Measurements from ENCODE around the gene CNBD2. TPM values are rescaled to one million over a fixed set of nuclear protein-coding genes. Genes with fewer than 3 reads are reported as not detected.
"Not testable (repeated sequence)": the region's sequence is repeated elsewhere in the genome, so short reads cannot be mapped to it uniquely, and the experiment has no call there.

CNBD2 gene
- total RNA-seq, 1 donor from 2014 or later = 3.5 TPM

DNA sequence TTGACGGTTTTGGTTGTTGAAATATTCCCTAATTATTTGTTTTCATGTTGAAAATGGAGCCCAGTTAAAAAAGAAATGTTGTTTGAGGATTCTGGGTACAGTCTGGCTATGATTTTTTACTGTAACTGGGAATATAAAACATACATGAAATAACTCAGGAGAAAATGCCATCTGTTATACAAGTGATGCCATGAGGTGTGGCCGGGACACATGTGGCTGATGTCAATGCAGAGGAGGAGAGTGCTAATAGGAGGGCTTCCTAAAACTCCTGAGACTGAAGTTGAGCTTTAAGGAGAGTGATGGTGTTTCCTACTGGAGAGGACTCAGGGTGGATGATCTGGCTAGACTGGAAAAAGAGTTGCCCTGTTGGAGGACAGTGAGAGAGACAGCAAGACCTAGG is 26.8 kb upstream of the CNBD2 start:
- no peaks in the 10 kb centered on the region for H3K27me3 Mint-ChIP-seq (ENCODE audit: low read depth)
- DNase-seq (ENCODE audit: low spot score in 2 of 2, unreplicated experiment in 2 of 2) = no peak
- no peak for TF ChIP-seq CTCF (IDR thresholded peaks at IDR 0.05; ENCODE audit: unreplicated experiment)
- no peak overlapping the region for H3K4me3 Mint-ChIP-seq
- H3K4me1 Mint-ChIP-seq = no peaks in the 10 kb centered on the region
- peaks cover 30% of the 10 kb centered on the region for H3K36me3 Mint-ChIP-seq
- H3K27ac Mint-ChIP-seq = no peak overlapping the region
- H3K9me3 Mint-ChIP-seq = no peaks in the 10 kb centered on the region

DNA sequence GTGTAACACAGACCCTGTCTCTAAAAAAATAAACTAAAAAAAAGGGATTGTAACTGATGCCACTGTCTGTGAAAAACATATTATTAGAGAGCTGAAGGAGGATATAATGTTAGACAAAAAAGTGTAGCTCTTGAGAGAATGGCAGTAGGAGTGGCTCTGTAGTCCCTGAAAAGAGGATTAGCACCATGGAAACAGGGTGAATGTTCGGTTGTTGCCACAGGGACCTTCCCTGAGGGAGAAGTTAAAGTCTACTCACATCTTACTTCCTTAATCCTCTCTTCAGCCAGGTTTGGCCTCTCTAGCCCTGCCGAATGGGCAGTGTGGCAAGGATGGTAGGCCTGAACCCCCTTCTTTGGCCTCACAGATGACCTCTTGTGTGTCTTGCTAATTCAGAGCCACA is 26.1 kb upstream of the CNBD2 start:
- no peaks in the 10 kb centered on the region for H3K4me1 Mint-ChIP-seq
- H3K36me3 Mint-ChIP-seq = peaks cover 27% of the 10 kb centered on the region
- TF ChIP-seq CTCF (IDR thresholded peaks at IDR 0.05; ENCODE audit: unreplicated experiment) = no peak
- H3K4me3 Mint-ChIP-seq = no peak overlapping the region
- H3K27ac Mint-ChIP-seq = no peak overlapping the region
- no peaks in the 10 kb centered on the region for H3K9me3 Mint-ChIP-seq
- no peak for DNase-seq (ENCODE audit: low spot score in 2 of 2, unreplicated experiment in 2 of 2)
- no peaks in the 10 kb centered on the region for H3K27me3 Mint-ChIP-seq (ENCODE audit: low read depth)

- no peak overlapping the region for H3K27ac Mint-ChIP-seq
- no peaks in the 10 kb centered on the region for H3K27me3 Mint-ChIP-seq (ENCODE audit: low read depth)
- peaks cover 16% of the 10 kb centered on the region for H3K36me3 Mint-ChIP-seq
- DNase-seq (ENCODE audit: low spot score in 2 of 2, unreplicated experiment in 2 of 2) = no peak
- H3K9me3 Mint-ChIP-seq = no peaks in the 10 kb centered on the region
- peaks cover 5% of the 10 kb centered on the region for H3K4me1 Mint-ChIP-seq
- no peak overlapping the region for H3K4me3 Mint-ChIP-seq
- no peak for TF ChIP-seq CTCF (IDR thresholded peaks at IDR 0.05; ENCODE audit: unreplicated experiment)
Measured at GRCh38 chr20:35947489-35947888, 20.9 kb upstream of the CNBD2 start.

- H3K27me3 Mint-ChIP-seq (ENCODE audit: low read depth) = no peaks in the 10 kb centered on the region
- no peak overlapping the region for H3K27ac Mint-ChIP-seq
- H3K9me3 Mint-ChIP-seq = no peaks in the 10 kb centered on the region
- DNase-seq (ENCODE audit: low spot score in 2 of 2, unreplicated experiment in 2 of 2) = no peak
- H3K4me3 Mint-ChIP-seq = no peak overlapping the region
- H3K36me3 Mint-ChIP-seq = peaks cover 16% of the 10 kb centered on the region
- H3K4me1 Mint-ChIP-seq = peaks cover 10% of the 10 kb centered on the region
- no peak for TF ChIP-seq CTCF (IDR thresholded peaks at IDR 0.05; ENCODE audit: unreplicated experiment)
Measured at GRCh38 chr20:35947907-35948306, 20.5 kb upstream of the CNBD2 start.

DNA sequence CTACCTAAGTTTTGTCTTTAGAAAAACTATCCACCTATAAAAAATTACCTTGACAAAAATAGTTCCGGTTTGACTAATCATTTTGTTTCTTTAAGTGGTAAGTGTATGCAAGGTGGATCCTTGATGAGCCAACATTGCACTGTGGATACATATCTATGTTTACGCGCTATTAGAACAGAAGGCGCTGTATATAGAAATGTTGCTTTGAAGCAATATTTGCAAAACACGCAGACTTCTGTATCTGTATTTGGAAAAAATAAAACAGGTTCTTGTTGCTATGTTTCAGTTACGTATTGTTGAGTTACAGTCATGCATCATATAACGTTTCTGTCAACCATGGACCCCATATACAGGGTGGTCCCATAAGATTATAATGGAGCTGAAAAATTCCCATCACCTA is 18.3 kb upstream of the CNBD2 start:
- no peak for DNase-seq (ENCODE audit: low spot score in 2 of 2, unreplicated experiment in 2 of 2)
- H3K4me3 Mint-ChIP-seq = no peak overlapping the region
- H3K9me3 Mint-ChIP-seq = no peaks in the 10 kb centered on the region
- peaks cover 12% of the 10 kb centered on the region for H3K4me1 Mint-ChIP-seq
- H3K36me3 Mint-ChIP-seq = peaks cover 15% of the 10 kb centered on the region
- no peak overlapping the region for H3K27ac Mint-ChIP-seq
- TF ChIP-seq CTCF (IDR thresholded peaks at IDR 0.05; ENCODE audit: unreplicated experiment) = no peak
- H3K27me3 Mint-ChIP-seq (ENCODE audit: low read depth) = no peaks in the 10 kb centered on the region

DNA sequence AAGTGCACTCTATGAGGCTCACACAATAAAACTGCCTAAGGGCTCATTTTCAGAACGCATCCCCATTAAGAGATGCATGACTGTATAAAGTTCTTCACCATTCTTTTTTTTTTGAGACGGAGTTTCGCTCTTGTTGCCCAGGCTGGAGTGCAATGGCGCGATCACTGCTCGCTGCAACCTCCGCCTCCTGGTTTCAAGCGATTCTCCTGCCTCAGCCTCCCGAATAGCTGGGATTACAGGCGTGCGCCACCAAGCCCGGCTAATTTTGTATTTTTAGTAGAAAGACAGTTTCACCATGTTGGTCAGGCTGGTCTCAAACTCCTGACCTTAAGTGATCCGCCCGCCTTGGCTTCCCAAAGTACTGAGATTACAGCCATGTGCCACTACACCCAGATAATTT is 16.3 kb upstream of the CNBD2 start:
- Mint-ChIP-seq H3K36me3 (peaks cover 13% of the 10 kb centered on the region), H3K27ac (peak overlapping the region; percentile 96), H3K4me3 (peak overlapping the region; percentile 20), H3K4me1 (peaks cover 15% of the 10 kb centered on the region)
- DNase-seq (ENCODE audit: low spot score in 2 of 2, unreplicated experiment in 2 of 2); H3K27me3 Mint-ChIP-seq (ENCODE audit: low read depth); H3K9me3 Mint-ChIP-seq: not testable (repeated sequence)
